H1 (cell line): ENCODE results near the gene ADAT3. TPM values are rescaled to one million over a fixed set of nuclear protein-coding genes. Genes with fewer than 3 reads are reported as not detected.
A peak's percentile ranks its signal among the peaks of the same experiment; 100 is the strongest.

Experiments used
- BRCA1 ChIP-seq: IDR thresholded peaks from 2 replicates; pipeline ENCODE4 v1.6.1; 2012; ENCODE audit warnings: low read depth, low read length, improper control_type of control experiment
- CEBPB ChIP-seq: IDR thresholded peaks from 2 replicates; pipeline ENCODE4 v1.6.1; 2012; ENCODE audit warnings: low read depth, low read length
- CHD1 ChIP-seq: IDR thresholded peaks from 2 replicates; pipeline ENCODE4 v1.6.1; 2012; ENCODE audit warnings: low read depth, low read length, improper control_type of control experiment
- CREB1 ChIP-seq: IDR thresholded peaks from 2 replicates; pipeline ENCODE4 v1.6.1; 2012; ENCODE audit warnings: inconsistent platforms
- EGR1 ChIP-seq: IDR thresholded peaks from 2 replicates; pipeline ENCODE4 v1.6.1; 2011; ENCODE audit warnings: low read depth, low read length, borderline replicate concordance
- EZH2 ChIP-seq: fragments of 200-600 bp; sonication (generic); IDR thresholded peaks from 2 replicates; pipeline ENCODE4 v1.7.1; 2012; ENCODE audit warnings: low read depth, mild to moderate bottlenecking, moderate library complexity, low read length, inconsistent platforms; ENCODE audit not compliant: severe bottlenecking
- GABPA ChIP-seq: IDR thresholded peaks from 2 replicates; pipeline ENCODE4 v1.6.1; 2011; ENCODE audit warnings: mild to moderate bottlenecking, low read length, moderate library complexity, borderline replicate concordance; ENCODE audit not compliant: insufficient read depth
- HDAC2 ChIP-seq, 2 experiments: fragments of 300-600 bp in 1 of 2; sonication (generic) in 1 of 2; IDR thresholded peaks; 2 replicates each; pipeline ENCODE4 v1.6.1; 2011 to 2012; ENCODE audit warnings: low read depth in 2 of 2, low read length in 2 of 2, mild to moderate bottlenecking in 2 of 2, moderate library complexity in 2 of 2, borderline replicate concordance in 1 of 2, inconsistent platforms in 1 of 2
- JUN ChIP-seq: IDR thresholded peaks from 2 replicates; pipeline ENCODE4 v1.6.1; 2011; ENCODE audit warnings: low read depth, mild to moderate bottlenecking, improper control_type of control experiment, low read length
- JUND ChIP-seq: IDR thresholded peaks from 2 replicates; pipeline ENCODE4 v1.6.1; 2011; ENCODE audit warnings: mild to moderate bottlenecking, improper control_type of control experiment, low read length
- KDM1A ChIP-seq: fragments of 200-600, 300-600 bp; sonication (generic); IDR thresholded peaks from 2 replicates; pipeline ENCODE4 v1.7.1; 2016; ENCODE audit warnings: mild to moderate bottlenecking, low read length, borderline replicate concordance
- KDM5A ChIP-seq: fragments of 200-600 bp; IDR thresholded peaks from 2 replicates; pipeline ENCODE4 v1.7.1; 2012; ENCODE audit warnings: mild to moderate bottlenecking, low read length, inconsistent platforms, mixed read lengths
- MAFK ChIP-seq: IDR thresholded peaks from 2 replicates; pipeline ENCODE4 v1.6.1; 2012; ENCODE audit warnings: low read depth, mild to moderate bottlenecking, improper control_type of control experiment, low read length
- NANOG ChIP-seq: IDR thresholded peaks from 2 replicates; pipeline ENCODE4 v1.6.1; 2011; ENCODE audit warnings: low read length, low read depth, mild to moderate bottlenecking, inconsistent platforms; ENCODE audit not compliant: insufficient read depth, poor library complexity, severe bottlenecking
- NRF1 ChIP-seq: IDR thresholded peaks from 2 replicates; pipeline ENCODE4 v1.6.1; 2011; ENCODE audit warnings: mild to moderate bottlenecking, low read depth, low read length, improper control_type of control experiment
- POU5F1 ChIP-seq: IDR thresholded peaks from 2 replicates; pipeline ENCODE4 v1.6.1; 2011; ENCODE audit warnings: low read depth, mild to moderate bottlenecking, low read length, moderate library complexity
- RBBP5 ChIP-seq: IDR thresholded peaks from 2 replicates; pipeline ENCODE4 v1.7.1; 2012; ENCODE audit warnings: low read depth, mild to moderate bottlenecking, inconsistent platforms, low read length, moderate library complexity, borderline replicate concordance
- RNF2 ChIP-seq: fragments of 200-900, 300-1000 bp; sonication (generic); IDR thresholded peaks from 2 replicates; pipeline ENCODE4 v1.7.1; 2016; ENCODE audit warnings: borderline replicate concordance, low read depth, mild to moderate bottlenecking, antibody characterized with exemption, low read length; ENCODE audit not compliant: poor library complexity, severe bottlenecking; ENCODE audit errors: missing control alignments
- SIRT6 ChIP-seq: IDR thresholded peaks from one replicate; pipeline ENCODE4 v1.7.1; 2012; ENCODE audit warnings: low read length, inconsistent platforms
- SIX5 ChIP-seq: IDR thresholded peaks from 2 replicates; pipeline ENCODE4 v1.6.1; 2011; ENCODE audit warnings: mild to moderate bottlenecking, low read depth, low read length
- TAF7 ChIP-seq: optimal IDR thresholded peaks from 2 replicates; pipeline ENCODE3; 2011; ENCODE audit warnings: low read depth, mild to moderate bottlenecking, inconsistent platforms, low read length, moderate library complexity, borderline replicate concordance
- TCF12 ChIP-seq: IDR thresholded peaks from 2 replicates; pipeline ENCODE4 v1.6.1; 2011; ENCODE audit warnings: low read depth, mild to moderate bottlenecking, low read length
- polyA plus RNA-seq, 7 experiments: library from polyadenylated mRNA; depleted of rRNA in 3 of 7; stranded (reverse) in 5 of 7; unstranded in 2 of 7; fragments of >200 nt in 5 of 7; fragments of 200-250 nt in 2 of 7; gene quantifications; 1 replicate in 5 of 7; 2 replicates in 1 of 7; 4 replicates in 1 of 7; pipeline versions ENCODE4 v1.2.1 to v1.2.3, GENCODE V29; 2011 to 2013; ENCODE audit warnings: missing spikeins in 2 of 7, mixed read lengths in 2 of 7
- total RNA-seq: library from RNA; stranded (reverse); fragmentation: NEBNext Ultra II Directional; extraction: Animal tissue kit (Norgen Biotek cat#: 25700); gene quantifications from 2 replicates; pipeline ENCODE4 v1.2.1, GENCODE V29; 2021
- TF ChIP-seq, protein P1 (sequence below): IDR thresholded peaks from 2 replicates; pipeline ENCODE4 v1.6.1; 2011; ENCODE audit warnings: low read depth, mild to moderate bottlenecking, low read length; ENCODE audit not compliant: insufficient read depth
- TF ChIP-seq, protein P2 (sequence below): IDR thresholded peaks from 2 replicates; pipeline ENCODE4 v1.6.1; 2012; ENCODE audit warnings: inconsistent platforms

Gene ADAT3
- total and polyA plus RNA-seq, 2 of the 8 experiments (the other 6 are each of a cell fraction or from before 2014, with no cell fraction given) = 5.4 to 10.8 TPM

DNA sequence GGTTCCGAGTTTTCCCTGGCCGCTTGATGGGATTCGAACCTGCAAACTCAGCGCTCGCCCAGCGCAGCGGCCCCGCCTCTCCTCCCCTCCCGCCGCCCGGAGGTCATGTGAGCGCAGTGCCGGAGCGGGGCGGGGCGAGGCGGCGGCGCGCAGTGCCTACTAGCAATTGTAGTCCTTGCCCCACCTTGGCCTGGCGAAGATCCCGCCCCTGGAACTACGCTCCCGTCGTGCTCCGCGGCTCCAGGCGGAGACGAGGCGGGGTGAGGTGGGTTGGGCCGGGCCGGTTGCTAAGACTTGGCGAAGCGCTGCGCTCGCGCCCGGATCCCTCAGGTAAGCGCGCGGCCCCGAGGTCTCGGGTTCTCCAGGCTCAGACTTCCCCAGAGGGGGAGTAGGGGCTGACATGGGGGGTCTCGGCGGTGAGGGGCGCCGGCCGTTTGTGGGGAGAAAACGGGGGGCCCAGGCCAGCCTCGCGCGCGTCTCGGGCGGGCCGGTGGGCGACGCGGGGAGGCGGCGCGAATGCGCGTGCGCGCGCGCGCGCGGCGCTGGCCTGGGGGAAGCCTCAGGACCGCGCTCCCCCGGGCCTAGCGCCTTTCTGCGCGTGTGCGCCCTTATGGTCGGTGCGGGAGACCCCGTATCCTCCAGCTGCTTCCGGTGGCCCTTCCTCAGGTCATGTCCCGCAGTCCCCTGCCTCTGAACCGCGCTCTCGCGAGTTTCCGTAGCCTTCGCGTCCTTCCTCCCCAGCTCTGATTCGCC lies at the start of gene ADAT3, which contains the start of gene SCAMP4 (continued):
- TF ChIP-seq, protein P1, sequence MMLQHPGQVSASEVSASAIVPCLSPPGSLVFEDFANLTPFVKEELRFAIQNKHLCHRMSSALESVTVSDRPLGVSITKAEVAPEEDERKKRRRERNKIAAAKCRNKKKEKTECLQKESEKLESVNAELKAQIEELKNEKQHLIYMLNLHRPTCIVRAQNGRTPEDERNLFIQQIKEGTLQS = peak; percentile 69; the same call in 1 of the 2 replicates
- no peak for TF ChIP-seq MAFK
- no peak for TF ChIP-seq SIRT6
- TF ChIP-seq RNF2 = no peak
- TF ChIP-seq SIX5 = peak; percentile 77
- TF ChIP-seq NANOG = no peak
- no peak for TF ChIP-seq TCF12
- no peak for TF ChIP-seq JUN
- TF ChIP-seq, protein P2, sequence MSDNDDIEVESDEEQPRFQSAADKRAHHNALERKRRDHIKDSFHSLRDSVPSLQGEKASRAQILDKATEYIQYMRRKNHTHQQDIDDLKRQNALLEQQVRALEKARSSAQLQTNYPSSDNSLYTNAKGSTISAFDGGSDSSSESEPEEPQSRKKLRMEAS = peak; percentile 61
- TF ChIP-seq CEBPB = no peak
- TF ChIP-seq CREB1 = peak; percentile 81
- no peak for TF ChIP-seq RBBP5
- TF ChIP-seq EGR1 = no peak
- TF ChIP-seq HDAC2 (IDR thresholded peaks at IDR 0.05; ENCODE audit: borderline replicate concordance in 1 of 2, low read depth in 2 of 2, low read length in 2 of 2) = no peak
- TF ChIP-seq KDM5A = no peak
- TF ChIP-seq POU5F1 = no peak
- peak; percentile 80 for TF ChIP-seq GABPA
- no peak for TF ChIP-seq CHD1
- TF ChIP-seq TAF7 = no peak
- TF ChIP-seq BRCA1 = peak; percentile 79
- peak; percentile 54 for TF ChIP-seq NRF1
- TF ChIP-seq JUND = no peak
- TF ChIP-seq KDM1A = no peak
- TF ChIP-seq EZH2 = no peak
